HepG2 (cell line): ENCODE results near the gene DNAJB8. TPM values are rescaled to one million over a fixed set of nuclear protein-coding genes. Genes with fewer than 3 reads are reported as not detected.
A peak's percentile ranks its signal among the peaks of the same experiment; 100 is the strongest.

Source experiments
- CTCF ChIP-seq: sonication (generic); formaldehyde crosslinking; IDR thresholded peaks from 2 replicates; pipeline ENCODE4 v1.5.0; 2020; ENCODE audit warnings: mild to moderate bottlenecking, missing genetic modification reagents, moderate library complexity
- DMTF1 ChIP-seq: sonication (generic); formaldehyde crosslinking; IDR thresholded peaks from 2 replicates; pipeline ENCODE4 v1.4.0; 2020; ENCODE audit warnings: mild to moderate bottlenecking, missing genetic modification reagents
- HOXA3 ChIP-seq: sonication (generic); formaldehyde crosslinking; IDR thresholded peaks from 2 replicates; pipeline ENCODE4 v1.5.0; 2020; ENCODE audit warnings: missing genetic modification reagents
- IKZF5 ChIP-seq: IDR thresholded peaks from 2 replicates; pipeline ENCODE4 v1.6.1; 2018; ENCODE audit warnings: missing genetic modification reagents, mild to moderate bottlenecking, missing compliant biosample characterization
- KDM5A ChIP-seq: fragments of 200-600 bp; sonication (generic); IDR thresholded peaks from 2 replicates; pipeline ENCODE4 v1.7.0; 2018; ENCODE audit warnings: antibody characterized with exemption, mild to moderate bottlenecking, low read length, borderline replicate concordance
- KLF16 ChIP-seq, 2 experiments: sonication (generic) in 1 of 2; formaldehyde crosslinking in 1 of 2; IDR thresholded peaks; 2 replicates each; pipeline versions ENCODE4 v1.6.1 to v1.8.0; 2016 to 2023; ENCODE audit warnings: missing genetic modification reagents in 2 of 2, missing compliant biosample characterization in 1 of 2
- MAZ ChIP-seq, 2 experiments: sonication (generic) in 1 of 2; formaldehyde crosslinking in 1 of 2; IDR thresholded peaks; 2 replicates each; pipeline versions ENCODE4 v1.5.0 to v1.6.1; 2012 to 2020; ENCODE audit warnings: low read depth in 2 of 2, mild to moderate bottlenecking in 2 of 2, borderline replicate concordance in 1 of 2, improper control_type of control experiment in 1 of 2, low read length in 1 of 2, missing genetic modification reagents in 1 of 2, moderate library complexity in 1 of 2
- NR2F6 ChIP-seq, 2 experiments: IDR thresholded peaks; 2 replicates each; pipeline ENCODE4 v1.6.1; 2016; ENCODE audit warnings: antibody characterized with exemption in 1 of 2, mild to moderate bottlenecking in 1 of 2
- ZNF678 ChIP-seq: sonication (generic); formaldehyde crosslinking; IDR thresholded peaks from 2 replicates; pipeline ENCODE4 v1.4.0; 2020; ENCODE audit warnings: mild to moderate bottlenecking, missing genetic modification reagents
- ZNF772 ChIP-seq: sonication (generic); formaldehyde crosslinking; IDR thresholded peaks from 2 replicates; pipeline ENCODE4 v1.5.0; 2020; ENCODE audit warnings: mild to moderate bottlenecking, missing genetic modification reagents
- polyA plus RNA-seq, 8 experiments: library from polyadenylated mRNA; depleted of rRNA in 3 of 8; stranded (reverse) in 7 of 8; unstranded in 1 of 8; fragments of >200 nt; fragmentation: Illumina TruSeq in 4 of 8; extraction: Trizol in 4 of 8; gene quantifications; 2 replicates each; pipeline versions ENCODE4 v1.2.1 to v1.2.3, GENCODE V29; 2011 to 2016; ENCODE audit warnings: low read depth in 4 of 8, missing spikeins in 1 of 8, mixed read lengths in 1 of 8; ENCODE audit not compliant: insufficient read depth in 1 of 8
- total RNA-seq, 5 experiments: library from RNA; depleted of rRNA; stranded (reverse); fragments of >200 nt; fragmentation: Illumina TruSeq; extraction: Trizol; gene quantifications; 2 replicates each; pipeline ENCODE4 v1.2.3, GENCODE V29; 2016; ENCODE audit warnings: low read depth in 1 of 5
- TF ChIP-seq, protein P1 (sequence below): sonication (generic); formaldehyde crosslinking; IDR thresholded peaks from 2 replicates; pipeline ENCODE4 v1.4.0; 2020; ENCODE audit warnings: mild to moderate bottlenecking, missing genetic modification reagents

DNAJB8 gene
- total and polyA plus RNA-seq, 2 of the 13 experiments (the other 11 are each of a cell fraction or from before 2014, with no cell fraction given) = not detected

DNA sequence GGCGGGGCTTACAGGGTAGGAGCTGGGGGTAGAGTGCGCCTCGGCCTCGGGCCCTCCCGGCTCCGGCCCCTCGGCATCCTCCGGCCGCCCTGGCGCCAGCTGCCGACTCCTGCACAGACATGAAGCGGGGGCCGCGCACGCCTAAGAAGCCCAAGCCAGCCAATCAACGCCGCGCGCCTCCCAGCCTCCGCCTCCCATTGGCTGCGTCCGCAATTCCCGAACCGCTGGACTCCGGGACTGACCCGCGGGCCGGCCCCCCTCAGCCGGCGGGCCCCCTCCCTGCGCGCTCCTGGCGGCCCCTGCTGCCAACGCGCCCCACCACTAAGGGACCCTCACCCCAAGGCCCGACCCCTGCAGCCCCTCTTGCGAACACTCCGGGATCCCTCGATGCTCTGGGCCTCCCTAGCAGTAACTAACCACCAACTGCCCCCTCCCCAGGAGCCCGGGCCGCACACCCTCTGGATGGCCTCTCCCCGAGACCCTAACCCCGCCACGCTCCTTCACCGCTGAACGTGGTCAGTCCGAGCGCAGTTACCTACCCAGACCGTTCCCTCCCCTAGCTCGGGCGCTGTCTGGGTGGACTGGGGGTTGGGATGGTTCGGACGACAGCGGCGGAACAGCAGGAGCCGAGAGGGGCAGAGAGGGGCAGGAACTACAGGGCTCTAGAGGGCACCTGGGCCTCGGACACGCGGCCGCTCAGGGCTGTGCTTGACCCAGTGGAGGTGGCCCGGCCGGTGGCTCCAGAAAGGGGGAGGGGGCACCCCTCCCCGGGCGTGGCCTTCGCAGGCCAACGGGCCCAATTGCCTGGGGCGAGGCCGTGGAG is 21.3 kb upstream of the DNAJB8 start (continued):
- peak; percentile 41; the same call in 1 of the 2 replicates for TF ChIP-seq MAZ (IDR thresholded peaks at IDR 0.05; ENCODE audit: borderline replicate concordance, low read depth, low read length)
- TF ChIP-seq MAZ (CRISPR knock-in tag; IDR thresholded peaks at IDR 0.05; ENCODE audit: low read depth) = peak; percentile 63; the same call in 1 of the 2 replicates
- TF ChIP-seq IKZF5 (CRISPR knock-in tag) = no peak; the same call in 1 of the 2 replicates
- peak in 1 of 2 experiments; percentile 53; a peak in 1 of 4 replicates for TF ChIP-seq KLF16 (CRISPR knock-in tag; IDR thresholded peaks at IDR 0.05)
- TF ChIP-seq KDM5A = no peak; the same call in 1 of the 2 replicates
- no peak; the same call in none of the 2 replicates for TF ChIP-seq HOXA3 (CRISPR knock-in tag)
- 0 out of 2 replicates have a peak, but pooled peaks have one; percentile 40 for TF ChIP-seq ZNF678 (CRISPR knock-in tag)
- TF ChIP-seq CTCF (CRISPR knock-in tag) = 0 out of 2 replicates have a peak, but pooled peaks have one; percentile 5
- no peak for TF ChIP-seq DMTF1 (CRISPR knock-in tag)
- no peak for TF ChIP-seq NR2F6 (IDR thresholded peaks at IDR 0.05)
- peak; percentile 45 for TF ChIP-seq NR2F6 (CRISPR knock-in tag; IDR thresholded peaks at IDR 0.05)
- TF ChIP-seq, protein P1, sequence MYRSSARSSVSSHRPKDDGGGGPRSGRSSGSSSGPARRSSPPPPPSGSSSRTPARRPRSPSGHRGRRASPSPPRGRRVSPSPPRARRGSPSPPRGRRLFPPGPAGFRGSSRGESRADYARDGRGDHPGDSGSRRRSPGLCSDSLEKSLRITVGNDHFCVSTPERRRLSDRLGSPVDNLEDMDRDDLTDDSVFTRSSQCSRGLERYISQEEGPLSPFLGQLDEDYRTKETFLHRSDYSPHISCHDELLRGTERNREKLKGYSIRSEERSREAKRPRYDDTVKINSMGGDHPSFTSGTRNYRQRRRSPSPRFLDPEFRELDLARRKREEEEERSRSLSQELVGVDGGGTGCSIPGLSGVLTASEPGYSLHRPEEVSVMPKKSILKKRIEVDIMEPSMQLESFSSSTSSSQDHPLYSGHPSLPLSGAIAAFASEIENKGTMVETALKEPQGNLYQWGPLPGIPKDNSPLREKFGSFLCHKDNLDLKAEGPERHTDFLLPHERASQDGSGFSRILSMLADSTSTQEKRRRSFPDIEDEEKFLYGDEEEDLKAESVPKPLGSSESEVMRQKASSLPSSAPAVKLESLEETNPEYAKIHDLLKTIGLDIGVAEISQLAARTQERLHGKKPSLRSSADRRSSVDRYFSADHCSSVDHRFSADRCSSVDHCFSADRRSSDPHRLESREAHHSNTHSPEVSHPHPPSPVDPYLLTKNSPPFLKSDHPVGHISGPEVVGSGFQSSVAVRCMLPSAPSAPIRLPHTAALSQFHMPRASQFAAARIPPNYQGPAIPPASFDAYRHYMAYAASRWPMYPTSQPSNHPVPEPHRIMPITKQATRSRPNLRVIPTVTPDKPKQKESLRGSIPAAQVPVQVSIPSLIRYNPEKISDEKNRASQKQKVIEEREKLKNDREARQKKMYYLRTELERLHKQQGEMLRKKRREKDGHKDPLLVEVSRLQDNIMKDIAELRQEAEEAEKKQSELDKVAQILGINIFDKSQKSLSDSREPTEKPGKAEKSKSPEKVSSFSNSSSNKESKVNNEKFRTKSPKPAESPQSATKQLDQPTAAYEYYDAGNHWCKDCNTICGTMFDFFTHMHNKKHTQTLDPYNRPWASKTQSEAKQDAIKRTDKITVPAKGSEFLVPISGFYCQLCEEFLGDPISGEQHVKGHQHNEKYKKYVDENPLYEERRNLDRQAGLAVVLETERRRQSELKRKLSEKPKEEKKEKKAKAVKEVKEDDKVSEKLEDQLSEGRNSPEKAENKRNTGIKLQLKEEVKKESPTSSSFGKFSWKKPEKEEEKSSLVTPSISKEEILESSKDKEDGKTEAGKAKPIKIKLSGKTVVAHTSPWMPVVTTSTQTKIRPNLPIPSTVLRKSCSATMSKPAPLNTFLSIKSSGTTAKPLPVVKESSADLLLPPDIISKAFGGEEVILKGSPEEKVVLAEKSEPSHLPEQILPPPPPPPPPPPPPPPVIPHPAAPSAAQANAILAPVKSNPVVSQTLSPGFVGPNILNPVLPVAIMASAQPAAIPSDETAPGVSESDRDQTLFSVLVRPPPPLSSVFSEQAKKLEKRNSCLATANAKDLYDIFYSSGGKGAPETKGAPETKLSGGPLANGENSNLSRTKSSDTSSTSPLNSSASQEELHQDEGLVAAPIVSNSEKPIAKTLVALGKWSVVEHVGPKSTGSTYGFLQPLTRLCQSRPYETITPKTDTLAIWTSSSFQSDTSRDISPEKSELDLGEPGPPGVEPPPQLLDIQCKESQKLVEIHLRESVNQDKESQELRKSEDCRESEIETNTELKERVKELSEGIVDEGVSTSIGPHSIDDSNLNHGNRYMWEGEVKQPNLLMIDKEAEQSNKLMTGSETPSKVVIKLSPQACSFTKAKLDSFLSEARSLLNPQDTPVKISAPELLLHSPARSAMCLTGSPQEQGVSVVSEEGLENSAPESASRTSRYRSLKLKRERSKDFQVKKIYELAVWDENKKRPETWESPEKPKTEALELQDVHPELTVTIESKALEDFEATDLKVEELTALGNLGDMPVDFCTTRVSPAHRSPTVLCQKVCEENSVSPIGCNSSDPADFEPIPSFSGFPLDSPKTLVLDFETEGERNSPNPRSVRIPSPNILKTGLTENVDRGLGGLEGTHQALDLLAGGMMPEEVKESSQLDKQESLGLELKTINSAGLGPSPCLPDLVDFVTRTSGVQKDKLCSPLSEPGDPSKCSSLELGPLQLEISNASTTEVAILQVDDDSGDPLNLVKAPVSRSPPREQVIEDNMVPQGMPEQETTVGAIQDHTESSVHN = no peak
- TF ChIP-seq ZNF772 = peak; percentile 61; the same call in 1 of the 2 replicates
